HUES6 (cell line): ENCODE measurements around the gene MED17.
"Not testable (repeated sequence)": the region's sequence is repeated elsewhere in the genome, so short reads cannot be mapped to it uniquely, and the experiment has no call there.

Source experiments
- H3K27ac ChIP-seq: 2 replicates; pipeline ENCODE4 v1.7.0; 2013; ENCODE audit warnings: low read depth, mild to moderate bottlenecking, low read length, inconsistent platforms
- H3K27me3 ChIP-seq: 2 replicates; pipeline ENCODE4 v1.6.1; 2013; ENCODE audit warnings: low read length; ENCODE audit not compliant: control insufficient read depth, insufficient read depth
- H3K36me3 ChIP-seq: 2 replicates; pipeline ENCODE4 v1.6.1; 2013; ENCODE audit warnings: low read length; ENCODE audit not compliant: control insufficient read depth, insufficient read depth
- H3K4me1 ChIP-seq: 2 replicates; pipeline ENCODE4 v1.6.1; 2013; ENCODE audit warnings: low read length; ENCODE audit not compliant: control insufficient read depth, insufficient read depth
- H3K4me3 ChIP-seq: 2 replicates; pipeline ENCODE4 v1.5.1; 2013; ENCODE audit warnings: low read depth, low read length
- H3K9ac ChIP-seq: one replicate; pipeline ENCODE4 v1.6.1; 2013; ENCODE audit warnings: mild to moderate bottlenecking, low read length
- H3K9me3 ChIP-seq: 2 replicates; pipeline ENCODE4 v1.6.1; 2013; ENCODE audit warnings: low read depth, low read length; ENCODE audit not compliant: control insufficient read depth, insufficient read depth

Gene MED17

GRCh38 chr11:93741882-93742226, 42.2 kb upstream of the MED17 start:
- H3K4me3 ChIP-seq, result peak overlapping the region; percentile 77
- peaks cover 38% of the 10 kb centered on the region for H3K36me3 ChIP-seq
- H3K4me1 ChIP-seq, result peaks cover 21% of the 10 kb centered on the region; the same call in 1 of the 2 replicates

GRCh38 chr11:93743291-93743690, 40.8 kb upstream of the MED17 start:
- H3K36me3 ChIP-seq, result peaks cover 24% of the 10 kb centered on the region
- H3K4me1 ChIP-seq, result peaks cover 20% of the 10 kb centered on the region; the same call in 1 of the 2 replicates
- H3K27ac ChIP-seq, result no peak overlapping the region
- H3K9ac ChIP-seq, result no peak overlapping the region
- no peaks in the 10 kb centered on the region for H3K9me3 ChIP-seq
- no peak overlapping the region for H3K4me3 ChIP-seq
- no peaks in the 10 kb centered on the region for H3K27me3 ChIP-seq

More at GRCh38 chr11:93741882-93742226, 42.2 kb upstream of the MED17 start:
- peak overlapping the region; percentile 100 for H3K9ac ChIP-seq
- no peaks in the 10 kb centered on the region for H3K27me3 ChIP-seq
- H3K9me3 ChIP-seq, result no peaks in the 10 kb centered on the region
- no peak overlapping the region for H3K27ac ChIP-seq

- H3K36me3 ChIP-seq, result peaks cover 10% of the 10 kb centered on the region
- H3K9me3 ChIP-seq, result no peaks in the 10 kb centered on the region
- H3K9ac ChIP-seq, result no peak overlapping the region
- H3K4me3 ChIP-seq, result no peak overlapping the region
- H3K4me1 ChIP-seq, result peaks cover 11% of the 10 kb centered on the region; the same call in 1 of the 2 replicates
- no peak overlapping the region for H3K27ac ChIP-seq
- H3K27me3 ChIP-seq, result no peaks in the 10 kb centered on the region
Measured at GRCh38 chr11:93744669-93745004, 39.4 kb upstream of the MED17 start.

- H3K36me3 ChIP-seq, H3K4me3 ChIP-seq, H3K27me3 ChIP-seq, H3K9me3 ChIP-seq, H3K27ac ChIP-seq: not testable (repeated sequence)
- H3K4me1 ChIP-seq, result peaks cover 11% of the 10 kb centered on the region; the same call in 1 of the 2 replicates
- H3K9ac ChIP-seq, result peak overlapping the region; percentile 17
Measured at GRCh38 chr11:93745005-93745755, 38.9 kb upstream of the MED17 start.

DNA sequence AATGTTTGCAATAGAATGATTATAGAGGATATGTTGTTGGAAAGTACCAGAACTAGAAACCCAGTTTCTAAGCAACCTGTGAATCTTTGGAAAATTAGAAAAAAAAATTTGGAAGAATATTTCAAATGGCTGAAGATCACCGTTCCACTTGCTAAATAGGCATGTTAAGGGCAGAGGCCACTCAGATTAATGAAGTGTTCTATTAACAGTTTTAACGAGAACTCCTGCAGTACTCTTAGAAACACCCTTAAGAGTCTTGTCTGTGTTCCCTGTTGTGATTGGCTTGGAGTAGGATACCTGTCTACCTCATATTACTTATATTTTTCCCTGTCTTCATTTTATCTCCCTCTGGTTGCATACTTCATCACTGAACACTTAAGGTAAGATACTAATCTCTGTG, 38.0 kb upstream of the MED17 start:
- Histone ChIP-seq H3K27ac (no peak overlapping the region), H3K4me3 (no peak overlapping the region), H3K9ac (no peak overlapping the region), H3K27me3 (no peaks in the 10 kb centered on the region), H3K4me1 (peaks cover 11% of the 10 kb centered on the region; the same call in 1 of the 2 replicates), H3K36me3 (no peaks in the 10 kb centered on the region), H3K9me3 (no peaks in the 10 kb centered on the region)

- Histone ChIP-seq H3K9ac (no peak overlapping the region), H3K36me3 (0 out of 2 replicates have a peak, but pooled peaks cover under 1% of the 10 kb centered on the region), H3K4me1 (peaks cover 11% of the 10 kb centered on the region; the same call in 1 of the 2 replicates), H3K27me3 (no peaks in the 10 kb centered on the region), H3K4me3 (no peak overlapping the region), H3K27ac (no peak overlapping the region), H3K9me3 (no peaks in the 10 kb centered on the region)
Measured at GRCh38 chr11:93747122-93747521, 37.0 kb upstream of the MED17 start.

DNA sequence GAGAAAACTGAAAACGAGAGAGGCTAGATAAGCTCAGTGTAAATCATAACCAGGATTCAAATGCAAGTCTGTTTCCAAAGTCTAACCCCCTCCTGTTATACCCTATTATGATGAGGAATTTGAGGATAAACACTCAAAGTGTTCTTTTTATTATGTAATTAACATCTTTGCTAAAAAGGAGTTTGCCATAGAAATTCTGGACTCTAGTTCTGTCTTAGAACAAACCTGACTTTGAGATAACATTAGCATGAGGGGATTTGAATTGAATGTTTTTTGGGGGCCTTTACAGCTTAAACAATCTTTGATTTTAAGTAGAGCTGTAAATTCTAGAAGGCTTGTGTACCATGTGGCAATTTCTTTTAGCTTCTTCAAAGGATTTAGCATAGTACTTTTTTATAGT, 33.1 kb upstream of the MED17 start:
- no peak overlapping the region for H3K4me3 ChIP-seq
- H3K27ac ChIP-seq, result no peak overlapping the region
- H3K27me3 ChIP-seq, result no peaks in the 10 kb centered on the region
- H3K9ac ChIP-seq, result no peak overlapping the region
- H3K4me1 ChIP-seq, result no peaks in the 10 kb centered on the region
- H3K9me3 ChIP-seq, result no peaks in the 10 kb centered on the region
- peaks cover 23% of the 10 kb centered on the region for H3K36me3 ChIP-seq

DNA sequence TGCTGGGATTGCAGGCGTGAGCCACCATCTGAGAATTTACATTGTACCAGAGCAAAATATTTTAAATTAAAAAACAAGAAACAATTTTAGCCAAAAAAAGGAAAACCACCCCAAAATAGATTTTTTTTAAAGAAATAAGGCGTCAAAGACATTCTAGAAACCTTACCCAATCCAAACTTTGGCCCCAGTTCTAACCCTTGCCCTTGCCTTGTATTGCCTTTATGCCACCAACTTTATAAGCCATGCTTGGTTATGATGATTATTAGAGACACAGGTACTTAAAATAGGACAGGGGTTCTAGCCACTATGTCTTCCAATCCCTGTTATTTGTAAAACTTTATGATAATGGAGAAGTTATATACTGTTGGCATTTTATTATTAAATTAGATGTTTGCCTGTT, 30.8 kb upstream of the MED17 start:
- H3K27me3 ChIP-seq, result no peaks in the 10 kb centered on the region
- H3K9ac ChIP-seq, result no peak overlapping the region
- H3K9me3 ChIP-seq, result no peaks in the 10 kb centered on the region
- no peak overlapping the region for H3K4me3 ChIP-seq
- no peak overlapping the region for H3K27ac ChIP-seq
- no peaks in the 10 kb centered on the region for H3K4me1 ChIP-seq
- peaks cover 42% of the 10 kb centered on the region for H3K36me3 ChIP-seq

- no peaks in the 10 kb centered on the region for H3K9me3 ChIP-seq
- H3K9ac ChIP-seq, result no peak overlapping the region
- H3K4me3 ChIP-seq, result no peak overlapping the region
- peaks cover 68% of the 10 kb centered on the region for H3K36me3 ChIP-seq
- H3K27me3 ChIP-seq, result no peaks in the 10 kb centered on the region
- no peaks in the 10 kb centered on the region for H3K4me1 ChIP-seq
- no peak overlapping the region for H3K27ac ChIP-seq
Measured at GRCh38 chr11:93756748-93757147, 27.3 kb upstream of the MED17 start.

- H3K36me3 ChIP-seq, result peaks cover 71% of the 10 kb centered on the region
- H3K9me3 ChIP-seq, result no peaks in the 10 kb centered on the region
- no peak overlapping the region for H3K4me3 ChIP-seq
- H3K27ac ChIP-seq, result no peak overlapping the region
- no peaks in the 10 kb centered on the region for H3K4me1 ChIP-seq
- no peaks in the 10 kb centered on the region for H3K27me3 ChIP-seq
- no peak overlapping the region for H3K9ac ChIP-seq
Measured at GRCh38 chr11:93757301-93757700, 26.8 kb upstream of the MED17 start.

- Histone ChIP-seq H3K9ac (no peak overlapping the region), H3K4me3 (no peak overlapping the region), H3K9me3 (no peaks in the 10 kb centered on the region), H3K27me3 (no peaks in the 10 kb centered on the region), H3K36me3 (peaks cover 78% of the 10 kb centered on the region), H3K27ac (no peak overlapping the region), H3K4me1 (no peaks in the 10 kb centered on the region)
Measured at GRCh38 chr11:93757924-93758865, 25.9 kb upstream of the MED17 start.
